SHP77 treated with DMSO at 0.1 percent for 48 hours (cell line): ENCODE results near the gene TOP3A.

Experiments
- DNase-seq: peaks from one replicate; lab custom pipeline; 2025; lab: John Stamatoyannopoulos, UW

The TOP3A gene

GRCh38 chr17:18253187-18253884 is 61.5 kb downstream of the TOP3A start:
- DNase-seq = no peak

GRCh38 chr17:18252160-18252559 is 62.6 kb downstream of the TOP3A start:
- no peak for DNase-seq

- no peak for DNase-seq
Observed at GRCh38 chr17:18251204-18251603, 63.6 kb downstream of the TOP3A start.

- DNase-seq = no peak
Observed at GRCh38 chr17:18250708-18251107, 64.1 kb downstream of the TOP3A start.

GRCh38 chr17:18250259-18250658 is 64.5 kb downstream of the TOP3A start:
- no peak for DNase-seq

- DNase-seq = no peak
Observed at GRCh38 chr17:18248811-18249210, 66.0 kb downstream of the TOP3A start.

GRCh38 chr17:18248300-18248731 is 66.5 kb downstream of the TOP3A start:
- DNase-seq = peak; percentile 38

- no peak for DNase-seq
Observed at GRCh38 chr17:18247613-18248001, 67.2 kb downstream of the TOP3A start.

GRCh38 chr17:18246880-18247612 is 67.7 kb downstream of the TOP3A start:
- no peak for DNase-seq

GRCh38 chr17:18246109-18246725 is 68.6 kb downstream of the TOP3A start:
- DNase-seq = no peak

- DNase-seq = no peak
Observed at GRCh38 chr17:18245038-18245776, 69.6 kb downstream of the TOP3A start.

GRCh38 chr17:18241229-18241871 is 73.4 kb downstream of the TOP3A start:
- no peak for DNase-seq

- no peak for DNase-seq
Observed at GRCh38 chr17:18240449-18240848, 74.3 kb downstream of the TOP3A start.

GRCh38 chr17:18238299-18238698 is 76.5 kb downstream of the TOP3A start:
- DNase-seq = no peak

GRCh38 chr17:18237461-18237860 is 77.3 kb downstream of the TOP3A start:
- DNase-seq = no peak

GRCh38 chr17:18236494-18236893 is 78.3 kb downstream of the TOP3A start:
- DNase-seq = no peak

GRCh38 chr17:18235743-18236256 is 79.0 kb downstream of the TOP3A start:
- no peak for DNase-seq

- DNase-seq = no peak
Observed at GRCh38 chr17:18234853-18235380, 79.9 kb downstream of the TOP3A start.

- no peak for DNase-seq
Observed at GRCh38 chr17:18233803-18234518, 80.8 kb downstream of the TOP3A start.

GRCh38 chr17:18231164-18231563 is 83.6 kb downstream of the TOP3A start:
- DNase-seq = no peak
